ENCODE results near the gene MED31. TPM values are rescaled to one million over a fixed set of nuclear protein-coding genes. Genes with fewer than 3 reads are reported as not detected.

The MED31 gene
- total RNA-seq, 3 donors from 2014 or later (not counting 1 experiment from before 2014, with no cell fraction given): 8.3 to 26.1 (median 19.1) TPM

DNA sequence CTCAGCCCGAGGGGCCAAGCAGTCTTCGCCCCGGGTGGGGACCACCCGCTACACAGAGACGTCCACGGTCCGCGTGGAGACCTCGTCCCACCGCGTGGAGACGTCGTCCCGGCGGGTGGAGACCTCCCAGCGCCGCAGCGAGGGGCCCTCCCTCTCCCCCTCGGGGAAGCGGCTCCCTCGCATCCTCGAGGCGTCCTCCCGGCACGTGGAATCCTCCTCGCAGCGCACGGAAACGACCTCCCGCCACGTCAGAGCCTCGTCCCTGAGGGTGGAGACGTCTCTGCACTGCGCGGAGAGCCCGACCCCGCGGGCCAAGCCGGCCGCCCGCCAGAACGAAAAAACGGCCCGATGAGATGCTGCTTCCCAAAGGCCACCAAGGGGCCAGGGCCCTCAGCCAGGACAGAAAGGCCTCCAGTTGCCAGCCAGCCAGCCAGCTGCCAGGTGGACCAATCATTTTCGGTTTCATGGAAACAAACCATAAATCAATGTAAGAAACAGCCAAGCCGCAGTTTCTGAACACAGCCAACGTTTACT lies 581 bp upstream of the MED31 start:
- Histone ChIP-seq H3K4me1 (ENCODE audit: control insufficient read depth, insufficient read depth, low read length) (peaks cover 26% of the 10 kb centered on the region), H3K27ac (ENCODE audit: low read length) (peak overlapping the region; percentile 91), H3K27me3 (ENCODE audit: control insufficient read depth, insufficient read depth, low read length) (peaks cover 13% of the 10 kb centered on the region), H3K9me3 (ENCODE audit: control insufficient read depth, insufficient read depth, low read length) (no peaks in the 10 kb centered on the region), H3K4me3 (ENCODE audit: low read length) (peak overlapping the region; percentile 61), H3K36me3 (ENCODE audit: control insufficient read depth, insufficient read depth, low read length) (peaks cover 8% of the 10 kb centered on the region)
- whole genome bisulfite sequencing (ENCODE audit: insufficient coverage): 4% methylated on average over 47 of the region's 47 CpGs
- DNase-seq (peak; percentile 41 to 64), ATAC-seq (peak; percentile 1 to 18 (median 11))
- H3K4me3 Mint-ChIP-seq: peak overlapping the region; percentile 96
- peak overlapping the region; percentile 41 to 95 for H3K27ac Mint-ChIP-seq
- peaks cover 38 to 47% of the 10 kb centered on the region in 2 donors for H3K4me1 Mint-ChIP-seq
- H3K36me3 Mint-ChIP-seq: no peaks in the 10 kb centered on the region
- intact Hi-C loops (cut with micrococcal nuclease): loop anchor here (1.0 to 5.0 kb wide), 2 partner anchors 11 to 360 kb away; partner anchors contain the start of genes RNASEK and TXNDC17
- TF ChIP-seq, protein P1, sequence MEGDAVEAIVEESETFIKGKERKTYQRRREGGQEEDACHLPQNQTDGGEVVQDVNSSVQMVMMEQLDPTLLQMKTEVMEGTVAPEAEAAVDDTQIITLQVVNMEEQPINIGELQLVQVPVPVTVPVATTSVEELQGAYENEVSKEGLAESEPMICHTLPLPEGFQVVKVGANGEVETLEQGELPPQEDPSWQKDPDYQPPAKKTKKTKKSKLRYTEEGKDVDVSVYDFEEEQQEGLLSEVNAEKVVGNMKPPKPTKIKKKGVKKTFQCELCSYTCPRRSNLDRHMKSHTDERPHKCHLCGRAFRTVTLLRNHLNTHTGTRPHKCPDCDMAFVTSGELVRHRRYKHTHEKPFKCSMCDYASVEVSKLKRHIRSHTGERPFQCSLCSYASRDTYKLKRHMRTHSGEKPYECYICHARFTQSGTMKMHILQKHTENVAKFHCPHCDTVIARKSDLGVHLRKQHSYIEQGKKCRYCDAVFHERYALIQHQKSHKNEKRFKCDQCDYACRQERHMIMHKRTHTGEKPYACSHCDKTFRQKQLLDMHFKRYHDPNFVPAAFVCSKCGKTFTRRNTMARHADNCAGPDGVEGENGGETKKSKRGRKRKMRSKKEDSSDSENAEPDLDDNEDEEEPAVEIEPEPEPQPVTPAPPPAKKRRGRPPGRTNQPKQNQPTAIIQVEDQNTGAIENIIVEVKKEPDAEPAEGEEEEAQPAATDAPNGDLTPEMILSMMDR (IDR thresholded peaks at IDR 0.05): no peak
- peaks cover 13 to 24% of the 10 kb centered on the region in 2 donors for H3K27me3 Mint-ChIP-seq (ENCODE audit: low read depth in 2 of 2)
- H3K9me3 Mint-ChIP-seq: no peaks in the 10 kb centered on the region

DNA sequence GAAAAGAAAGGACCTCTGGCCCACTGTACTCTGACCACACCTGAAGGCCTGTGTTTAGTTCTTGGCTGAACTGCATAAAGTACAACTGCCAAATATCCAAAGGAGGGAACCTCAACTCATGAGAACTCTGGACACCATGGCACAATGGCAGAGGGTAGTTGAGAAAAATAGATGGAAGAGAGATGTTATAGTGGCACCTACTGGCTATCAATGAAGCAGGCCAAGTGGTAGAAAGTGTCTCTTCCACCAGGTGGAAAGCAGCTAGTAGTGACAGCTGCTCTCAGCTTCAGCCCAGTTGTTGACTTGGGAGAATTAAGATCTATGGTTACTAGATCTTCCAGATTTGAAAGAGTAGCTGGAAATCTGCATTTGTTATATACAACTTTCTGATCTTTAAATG lies 3.2 kb downstream of the MED31 start:
- Mint-ChIP-seq H3K27ac (peak overlapping the region; percentile 43 to 46), H3K4me1 (peaks cover 41 to 49% of the 10 kb centered on the region in 2 donors), H3K9me3 (no peaks in the 10 kb centered on the region), H3K36me3 (peaks cover 6% of the 10 kb centered on the region), H3K27me3 (ENCODE audit: low read depth in 2 of 2) (peaks cover 0 to 9% of the 10 kb centered on the region in 2 donors), H3K4me3 (no peak overlapping the region)
- intact Hi-C loops (cut with micrococcal nuclease): no loop called here
- Histone ChIP-seq H3K27ac (ENCODE audit: low read length) (no peak overlapping the region), H3K4me1 (ENCODE audit: control insufficient read depth, insufficient read depth, low read length) (peaks cover 11% of the 10 kb centered on the region), H3K4me3 (ENCODE audit: low read length) (no peak overlapping the region), H3K36me3 (ENCODE audit: control insufficient read depth, insufficient read depth, low read length) (peaks cover 33% of the 10 kb centered on the region), H3K27me3 (ENCODE audit: control insufficient read depth, insufficient read depth, low read length) (no peaks in the 10 kb centered on the region), H3K9me3 (ENCODE audit: control insufficient read depth, insufficient read depth, low read length) (no peaks in the 10 kb centered on the region)
- no peak for ATAC-seq
- peak in 1 of 2 donors; percentile 39 for DNase-seq
- TF ChIP-seq, protein P1 (IDR thresholded peaks at IDR 0.05): no peak

DNA sequence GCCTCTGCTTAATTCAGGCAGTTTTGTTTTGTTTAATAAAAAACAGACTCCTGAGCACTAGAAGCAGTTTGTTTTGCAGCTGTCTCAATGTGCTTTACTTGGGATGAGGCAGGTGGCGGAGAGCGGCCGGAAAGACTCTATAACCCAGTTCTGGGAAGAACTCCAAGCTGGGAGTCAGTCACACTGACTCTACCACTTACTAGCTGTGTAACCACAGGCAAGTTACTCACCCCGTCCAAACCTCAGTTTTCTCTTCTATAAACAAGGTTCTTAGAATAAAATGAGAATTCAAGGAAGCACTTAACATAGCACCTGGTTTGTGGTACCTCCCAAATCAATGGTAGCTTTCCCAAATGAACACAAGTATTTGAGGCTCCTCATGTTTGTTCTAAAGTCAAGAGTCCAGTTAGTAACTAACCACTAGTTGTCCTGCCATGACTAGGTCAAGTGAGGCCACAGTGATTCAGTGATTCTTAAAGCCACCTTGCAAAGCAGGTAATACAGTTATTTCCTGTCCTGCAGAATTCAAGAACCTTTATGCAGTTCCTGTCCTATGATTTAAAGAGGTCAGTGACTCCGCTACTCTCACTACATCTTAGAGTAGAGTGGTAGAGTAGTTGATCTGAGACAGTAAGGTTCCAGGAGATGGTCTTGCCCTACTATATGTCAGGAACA lies 7.8 kb downstream of the MED31 start:
- Mint-ChIP-seq H3K4me1 (peaks cover 50 to 57% of the 10 kb centered on the region in 2 donors), H3K27ac (peak overlapping the region; percentile 8 to 53)

More for the DNA sequence above, 7.8 kb downstream of the MED31 start:
- peaks cover 6% of the 10 kb centered on the region for H3K36me3 Mint-ChIP-seq
- no peaks in the 10 kb centered on the region for H3K27me3 Mint-ChIP-seq (ENCODE audit: low read depth in 2 of 2)
- H3K27me3 ChIP-seq (ENCODE audit: control insufficient read depth, insufficient read depth, low read length): no peaks in the 10 kb centered on the region
- TF ChIP-seq, protein P1 (IDR thresholded peaks at IDR 0.05): no peak
- ATAC-seq: no peak
- WGBS (ENCODE audit: insufficient coverage): 69% methylated on average over 4 of the region's 5 CpGs
- no peaks in the 10 kb centered on the region for H3K9me3 Mint-ChIP-seq
- peaks cover 22% of the 10 kb centered on the region for H3K4me1 ChIP-seq (ENCODE audit: control insufficient read depth, insufficient read depth, low read length)
- H3K4me3 ChIP-seq (ENCODE audit: low read length): no peak overlapping the region
- no peak for DNase-seq
- H3K4me3 Mint-ChIP-seq: no peak overlapping the region
- intact Hi-C loops (cut with micrococcal nuclease): no loop called here
- no peaks in the 10 kb centered on the region for H3K9me3 ChIP-seq (ENCODE audit: control insufficient read depth, insufficient read depth, low read length)
- no peak overlapping the region for H3K27ac ChIP-seq (ENCODE audit: low read length)
- peaks cover 37% of the 10 kb centered on the region for H3K36me3 ChIP-seq (ENCODE audit: control insufficient read depth, insufficient read depth, low read length)

Data from natural killer cell (primary cell).